Epidermal melanocyte (primary cell): ENCODE results near the gene KRTAP4-9.
"Not testable (repeated sequence)": the region's sequence is repeated elsewhere in the genome, so short reads cannot be mapped to it uniquely, and the experiment has no call there.

Experiments
- DNase-seq: peaks from one replicate; pipeline ENCODE4 v3.0.0; 2011; ENCODE audit warnings: low spot score; ENCODE audit not compliant: insufficient read length

Gene KRTAP4-9

GRCh38 chr17:41096055-41096454 is 9.1 kb upstream of the KRTAP4-9 start:
- no peak for DNase-seq

DNA sequence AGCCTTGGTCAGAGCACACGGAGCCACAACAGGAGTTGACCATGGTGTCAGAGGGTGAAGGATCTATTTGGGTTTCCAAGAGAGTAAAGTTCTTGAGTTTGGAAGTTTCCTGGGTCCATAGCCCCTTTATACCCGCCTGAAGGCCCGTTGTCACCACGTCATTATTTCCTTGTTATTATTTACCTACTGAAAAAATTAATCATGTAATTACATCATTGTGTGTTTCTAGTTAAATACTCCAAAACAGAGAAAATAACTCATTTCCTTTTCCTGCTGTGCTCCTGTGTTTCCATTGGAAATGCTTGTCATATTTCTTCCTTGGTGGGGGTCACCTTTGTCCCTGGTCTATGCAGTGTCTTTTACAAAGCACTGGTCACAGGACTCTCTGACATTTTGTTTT is 7.1 kb upstream of the KRTAP4-9 start, which contains the start of gene KRTAP4-8:
TSS of gene KRTAP4-8 (minus strand) at position 101 of the 400 bp plus-strand sequence. CDS start at position 43, 58 bp downstream.
- no peak for DNase-seq

- DNase-seq = no peak
These were observed 6.7 kb upstream of the KRTAP4-9 start for GRCh38 chr17:41098481-41098880.

DNA sequence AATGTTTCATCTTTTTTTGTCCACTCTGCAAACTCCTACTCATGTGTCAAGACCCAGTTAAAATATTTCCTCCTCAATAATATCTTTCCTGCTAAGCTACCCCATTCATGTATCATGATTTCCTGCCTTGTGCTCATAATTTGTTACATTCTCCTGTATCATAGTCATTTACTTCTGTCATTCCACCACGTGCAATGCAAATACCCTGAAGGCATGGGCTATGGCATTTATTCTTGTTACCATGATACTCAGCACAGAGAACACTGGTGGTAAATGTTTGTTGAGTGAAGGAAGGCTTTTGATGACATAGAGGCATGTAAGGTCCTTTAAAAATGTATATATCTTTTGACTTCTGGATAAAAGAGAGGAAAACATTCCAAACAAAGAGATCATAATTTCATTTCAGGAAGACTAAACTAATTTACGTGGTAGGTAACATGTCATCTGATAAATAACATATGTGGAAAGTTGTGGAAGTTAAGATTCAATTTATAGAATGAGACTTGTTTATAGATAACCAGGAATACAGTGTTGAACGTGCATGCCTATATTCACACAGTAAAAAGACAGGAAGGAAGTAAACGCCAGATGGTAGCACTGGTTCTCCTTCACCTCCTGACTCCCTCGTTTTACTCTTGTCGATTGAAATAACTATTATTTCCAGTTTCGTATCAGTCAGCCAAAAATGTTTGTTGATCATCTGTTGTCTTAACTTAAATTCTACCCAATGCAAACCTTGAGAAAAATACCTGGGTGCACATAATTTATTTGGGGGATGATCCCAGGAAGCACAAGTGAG is 5.3 kb upstream of the KRTAP4-9 start:
- not testable (repeated sequence) for DNase-seq

GRCh38 chr17:41101586-41102259 is 3.5 kb upstream of the KRTAP4-9 start, which contains the start of gene KRTAP4-16:
Gene KRTAP4-16, minus strand, starts transcription at chr17:41102209. Its CDS starts 0 bp downstream, at chr17:41102209.
- no peak for DNase-seq

- DNase-seq = no peak
These were observed 1.3 kb upstream of the KRTAP4-9 start for GRCh38 chr17:41103896-41104295.

DNA sequence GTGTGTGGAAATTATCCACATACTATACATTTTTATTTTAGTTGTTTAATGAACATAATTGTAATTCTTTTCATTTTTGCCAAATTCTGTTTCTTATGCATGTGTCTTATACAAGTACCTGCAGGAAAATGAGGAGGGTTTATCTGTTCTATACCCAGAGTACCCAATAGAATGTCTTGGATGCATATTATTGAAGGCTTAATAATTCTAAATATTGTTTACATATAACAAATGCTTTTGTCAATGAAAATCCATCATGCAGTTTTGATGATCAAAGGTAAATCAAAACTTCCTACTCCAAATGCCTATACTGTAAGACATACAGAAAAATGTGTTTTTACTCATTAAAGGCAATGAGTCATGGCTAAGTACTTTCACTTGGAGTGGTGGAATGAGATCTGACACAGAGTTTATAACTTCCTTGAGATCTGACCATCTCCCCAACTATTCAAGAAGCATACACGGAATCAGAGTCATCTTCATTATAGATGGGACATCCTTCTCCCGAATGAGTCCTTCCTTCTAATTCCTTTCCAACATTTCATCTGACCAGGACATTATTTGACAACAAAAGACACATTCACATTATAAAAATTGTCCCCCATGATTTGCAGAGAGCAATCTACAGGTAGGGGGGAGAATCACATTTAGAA is 677 bp upstream of the KRTAP4-9 start:
- DNase-seq = not testable (repeated sequence)

DNA sequence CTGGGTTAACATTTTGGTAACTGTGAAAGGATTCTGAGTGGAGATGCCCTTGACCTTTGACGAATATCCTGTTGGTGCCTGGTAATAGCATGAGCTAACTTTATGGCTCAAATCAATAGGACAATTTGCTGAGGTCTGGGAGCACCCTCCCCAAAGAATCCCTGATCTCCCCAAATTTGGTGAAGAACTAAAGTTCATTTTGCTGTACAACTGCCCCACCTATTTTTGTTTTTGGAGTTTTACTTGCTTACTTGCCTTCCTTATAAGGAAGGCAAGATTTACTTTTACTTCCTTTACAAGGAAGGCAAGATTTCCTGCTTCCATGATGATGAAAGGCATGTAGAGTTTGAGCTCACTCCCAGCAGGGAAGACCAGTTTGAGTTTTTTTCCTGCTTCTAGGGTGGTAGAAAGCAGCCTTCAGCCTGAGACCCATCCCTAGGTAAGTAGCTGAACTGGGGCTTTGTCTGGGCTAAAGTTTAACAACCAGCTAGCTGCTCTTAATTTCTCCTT is 2.8 kb downstream of the KRTAP4-9 start:
- no peak for DNase-seq

DNA sequence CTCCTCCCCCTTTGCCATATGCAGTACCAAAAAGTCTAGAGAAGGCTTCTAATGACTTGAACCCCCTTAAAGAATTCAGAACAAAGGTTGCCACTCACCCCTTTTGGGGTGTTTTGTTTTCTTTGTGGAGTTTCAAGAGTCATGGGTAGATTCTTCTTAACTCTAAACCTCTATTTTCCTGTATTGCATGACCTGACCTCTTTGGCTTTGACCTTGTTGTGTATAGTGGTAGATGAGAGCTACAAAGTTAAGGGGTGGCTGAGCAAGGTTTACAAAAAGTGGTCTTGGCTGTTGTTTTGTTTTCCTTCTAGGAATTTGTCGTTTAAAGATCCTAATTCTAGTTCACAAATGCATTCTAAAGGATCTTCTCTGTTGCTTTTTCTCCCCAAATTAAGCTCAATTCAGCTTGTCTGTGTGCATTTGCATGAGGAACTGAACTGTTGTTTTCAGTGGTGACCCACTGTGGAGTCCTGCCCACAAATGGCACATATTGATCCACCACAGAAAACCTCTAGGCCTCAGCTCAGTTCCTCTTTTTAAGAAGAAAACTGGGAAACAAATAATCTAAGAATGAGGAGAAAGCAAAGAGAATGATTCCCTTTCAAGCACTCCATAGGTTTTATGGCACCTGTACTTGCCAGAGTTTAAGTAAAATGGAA is 3.7 kb downstream of the KRTAP4-9 start:
- DNase-seq = not testable (repeated sequence)

DNA sequence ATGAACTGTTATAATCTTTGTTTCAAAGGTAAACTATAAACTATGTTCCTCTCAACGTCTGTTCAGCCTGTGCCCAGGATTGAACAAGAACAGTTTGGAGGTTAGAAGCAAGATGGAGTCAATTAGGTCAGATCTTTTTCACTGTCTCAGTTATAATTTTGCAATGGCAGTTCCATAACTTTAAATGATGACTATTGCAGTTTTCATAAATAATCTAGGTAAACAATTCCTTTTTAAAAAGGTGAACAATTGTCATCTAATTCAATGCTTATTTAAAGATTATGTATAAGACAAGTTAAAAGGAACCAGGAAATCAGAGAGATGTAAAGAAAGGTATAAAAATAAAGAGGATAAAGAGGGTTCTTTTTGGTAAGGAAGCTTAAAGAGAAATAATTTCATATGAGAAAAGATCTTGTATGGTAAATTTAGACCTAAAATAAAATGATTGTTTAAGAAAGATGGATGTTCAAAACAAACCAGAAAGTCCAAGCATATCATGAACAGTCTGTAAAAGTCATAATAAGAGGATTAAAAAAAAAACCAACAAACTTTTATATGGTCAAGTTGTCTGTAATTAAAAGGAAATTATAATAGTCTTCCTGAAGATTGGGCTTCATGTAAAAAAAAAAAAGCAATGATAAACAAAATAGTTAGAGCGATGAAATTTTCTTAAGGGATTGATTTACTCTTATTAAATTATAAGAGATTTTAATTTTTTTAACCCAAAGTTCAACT is 6.1 kb downstream of the KRTAP4-9 start:
- no peak for DNase-seq

DNA sequence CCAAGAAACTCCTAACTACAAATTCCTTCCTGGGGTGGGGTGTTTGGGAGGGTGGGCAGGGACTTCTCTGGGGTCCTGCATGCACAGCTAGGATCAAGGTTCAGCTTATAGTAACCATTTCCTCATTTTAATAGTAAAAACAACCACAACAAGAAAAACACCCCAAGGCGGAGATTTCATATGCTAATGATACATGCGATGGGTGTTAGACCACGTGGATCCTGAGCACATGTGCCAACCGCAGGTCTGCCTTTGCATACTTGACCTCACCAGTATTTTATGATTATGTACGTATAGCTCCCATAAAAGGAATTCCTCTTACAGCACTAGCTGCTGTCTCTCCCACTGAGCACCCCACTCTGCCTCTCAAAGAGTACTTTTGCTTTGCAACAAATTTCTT is 11.1 kb downstream of the KRTAP4-9 start:
- DNase-seq = no peak

- DNase-seq = not testable (repeated sequence)
These were observed 12.7 kb downstream of the KRTAP4-9 start, which contains the start of gene KRTAP4-11 for GRCh38 chr17:41117846-41118386. Gene KRTAP4-11, minus strand, starts transcription at chr17:41118373. Its CDS starts 58 bp downstream, at chr17:41118315.

- DNase-seq = no peak
These were observed 13.5 kb downstream of the KRTAP4-9 start for GRCh38 chr17:41118721-41119120.

GRCh38 chr17:41119696-41120690 is 14.8 kb downstream of the KRTAP4-9 start:
- DNase-seq = not testable (repeated sequence)

GRCh38 chr17:41121742-41122141 is 16.6 kb downstream of the KRTAP4-9 start:
- DNase-seq = no peak

- DNase-seq = not testable (repeated sequence)
These were observed 18.3 kb downstream of the KRTAP4-9 start for GRCh38 chr17:41123292-41123990.

DNA sequence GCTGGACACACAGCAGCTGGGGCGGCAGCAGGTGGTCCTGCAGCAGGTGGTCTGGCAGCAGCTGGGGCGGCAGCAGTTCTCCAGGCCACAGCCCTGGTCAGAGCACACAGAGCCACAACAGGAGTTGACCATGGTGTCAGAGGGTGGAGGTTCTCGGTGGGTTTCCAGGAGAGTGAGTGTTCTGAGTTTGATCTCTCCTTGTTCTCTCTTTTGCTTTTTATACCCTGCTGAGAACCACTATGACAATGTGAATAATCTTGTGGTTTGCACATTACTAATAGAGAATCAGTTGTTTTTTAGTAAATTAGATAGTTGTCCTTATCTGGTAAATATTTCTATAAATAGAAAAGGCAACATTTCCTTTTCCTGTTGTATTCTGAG is 18.8 kb downstream of the KRTAP4-9 start, which contains the start of gene KRTAP4-12:
TSS of gene KRTAP4-12 (minus strand) at position 192 of the 381 bp plus-strand sequence. CDS start at position 132, 60 bp downstream.
- not testable (repeated sequence) for DNase-seq

DNA sequence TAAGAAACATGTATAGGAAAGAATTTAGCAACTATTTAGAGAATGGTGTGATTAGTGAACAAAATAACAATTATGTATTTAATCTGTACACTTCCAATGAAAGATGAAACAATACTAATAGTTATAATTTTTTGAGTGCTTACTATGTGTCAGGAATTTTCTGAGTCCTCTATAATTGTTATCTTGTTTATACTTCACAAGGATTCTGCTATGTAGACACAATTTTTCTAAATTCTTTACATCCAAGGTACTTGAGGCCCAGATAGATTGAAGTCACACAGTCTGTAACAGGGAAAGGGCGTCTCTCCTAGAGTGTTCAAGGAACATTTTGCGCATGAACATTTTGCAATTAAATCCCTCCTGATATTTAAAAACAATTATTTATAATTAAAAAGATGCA is 19.9 kb downstream of the KRTAP4-9 start:
- DNase-seq = no peak
